Ecto neural progenitor cell (in vitro differentiated cells): ENCODE results near the gene RNF220.

ENCODE experiments used
- DNase-seq: peaks from one replicate; pipeline ENCODE4 v3.0.0-alpha.2; 2018; ENCODE audit warnings: low spot score

RNF220 gene

DNA sequence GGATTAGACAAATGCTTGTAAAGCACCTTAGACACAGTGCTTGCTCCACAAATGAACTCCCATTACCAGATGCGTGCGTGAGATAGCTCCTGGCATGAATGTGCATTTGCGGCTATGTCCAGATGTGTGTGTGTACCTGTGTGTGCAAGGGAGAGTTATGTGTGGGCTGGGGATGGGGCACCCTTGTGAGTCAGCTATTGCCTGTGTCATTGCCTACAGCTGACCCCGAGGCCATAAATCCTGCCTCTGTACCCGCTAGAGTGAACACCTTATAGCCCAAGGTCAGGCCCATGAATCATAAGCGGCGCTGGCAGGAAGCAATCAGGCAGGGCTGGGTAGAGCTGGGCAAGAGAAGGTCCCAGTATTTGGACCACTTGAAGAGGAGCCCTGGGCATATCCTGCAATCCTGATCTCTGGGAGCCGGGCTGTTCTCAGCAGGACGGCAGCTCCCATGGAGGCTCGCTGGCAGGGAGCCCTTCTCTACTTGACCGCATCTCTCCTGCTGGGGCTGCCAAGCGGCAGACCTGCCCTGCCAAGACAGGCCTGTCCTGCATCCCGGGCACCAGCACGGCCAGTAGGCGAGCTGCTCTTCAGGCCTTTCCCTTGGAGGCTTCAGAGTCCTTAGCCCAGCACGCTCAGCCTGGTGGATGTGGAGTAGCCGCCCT, 182.9 kb downstream of the RNF220 start:
- DNase-seq = no peak

DNA sequence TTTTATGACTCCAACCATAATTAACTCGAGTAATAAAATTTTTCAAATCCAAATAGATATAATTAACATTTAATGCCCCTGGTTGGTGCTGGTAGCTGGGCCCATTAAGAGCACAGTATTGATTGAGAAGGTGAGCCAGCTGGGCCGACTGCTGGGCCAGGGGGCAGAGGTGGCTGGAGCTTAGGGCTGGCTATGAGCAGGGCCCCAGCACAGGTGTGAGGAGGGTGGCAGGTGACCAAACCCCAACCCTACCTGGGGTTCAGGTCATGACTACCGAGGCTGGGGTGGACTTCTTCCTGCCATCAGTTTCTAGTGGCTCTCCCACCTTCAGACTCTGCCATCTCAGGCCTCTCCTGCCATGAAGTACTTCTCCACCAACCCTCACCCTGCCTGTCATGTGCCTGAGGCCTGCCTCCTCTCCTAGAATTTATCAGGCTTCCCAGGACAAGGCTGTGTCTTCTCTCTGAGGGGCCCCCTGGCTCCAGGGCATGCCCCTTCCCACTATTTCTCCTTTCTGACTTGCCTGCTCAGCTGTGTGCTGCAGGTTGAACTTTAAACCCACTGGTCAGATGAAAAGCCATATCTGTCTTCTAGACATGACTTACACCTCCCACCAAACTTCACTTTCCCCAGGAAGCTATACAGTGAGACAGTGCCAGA, 183.6 kb downstream of the RNF220 start:
- DNase-seq = no peak

DNA sequence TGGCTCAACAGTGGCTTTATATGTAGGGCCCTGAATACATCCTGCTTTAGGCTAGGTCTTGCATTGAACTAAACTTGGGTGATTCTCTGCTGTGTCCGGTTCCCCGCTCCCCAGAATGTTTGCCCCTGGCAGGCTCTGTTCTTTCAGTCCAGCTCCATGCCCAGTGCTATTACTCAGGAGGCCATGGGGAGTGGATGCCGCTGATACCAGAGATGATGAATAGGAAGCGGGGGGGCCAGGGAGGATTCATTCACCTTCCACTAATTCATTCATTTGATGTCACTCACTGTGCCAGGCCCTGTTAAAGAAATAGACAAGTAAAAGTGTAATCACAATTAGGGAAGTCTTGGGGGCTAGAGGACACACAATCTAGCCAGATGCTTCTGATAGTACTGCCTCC, 185.4 kb downstream of the RNF220 start:
- DNase-seq = no peak

DNA sequence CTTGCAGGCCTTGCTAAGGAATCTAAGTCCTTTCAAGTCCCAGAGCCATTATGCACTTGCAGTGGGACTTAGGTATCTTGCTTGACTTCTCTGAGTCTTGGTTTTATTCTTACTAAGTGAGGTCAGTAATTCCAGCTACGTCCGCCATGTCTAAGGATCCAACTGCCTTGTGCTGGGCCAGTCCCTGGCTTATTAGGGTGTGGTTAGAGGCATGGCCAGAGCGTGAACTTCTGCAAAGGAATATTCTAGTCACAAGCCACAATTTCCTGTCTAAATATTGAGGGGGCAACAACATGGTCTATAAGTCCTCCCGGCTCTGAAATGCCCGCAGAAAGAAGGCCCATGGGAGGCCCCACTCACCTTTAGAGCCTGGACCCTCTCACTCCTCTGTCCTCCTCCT, 186.3 kb downstream of the RNF220 start:
- DNase-seq = no peak

DNA sequence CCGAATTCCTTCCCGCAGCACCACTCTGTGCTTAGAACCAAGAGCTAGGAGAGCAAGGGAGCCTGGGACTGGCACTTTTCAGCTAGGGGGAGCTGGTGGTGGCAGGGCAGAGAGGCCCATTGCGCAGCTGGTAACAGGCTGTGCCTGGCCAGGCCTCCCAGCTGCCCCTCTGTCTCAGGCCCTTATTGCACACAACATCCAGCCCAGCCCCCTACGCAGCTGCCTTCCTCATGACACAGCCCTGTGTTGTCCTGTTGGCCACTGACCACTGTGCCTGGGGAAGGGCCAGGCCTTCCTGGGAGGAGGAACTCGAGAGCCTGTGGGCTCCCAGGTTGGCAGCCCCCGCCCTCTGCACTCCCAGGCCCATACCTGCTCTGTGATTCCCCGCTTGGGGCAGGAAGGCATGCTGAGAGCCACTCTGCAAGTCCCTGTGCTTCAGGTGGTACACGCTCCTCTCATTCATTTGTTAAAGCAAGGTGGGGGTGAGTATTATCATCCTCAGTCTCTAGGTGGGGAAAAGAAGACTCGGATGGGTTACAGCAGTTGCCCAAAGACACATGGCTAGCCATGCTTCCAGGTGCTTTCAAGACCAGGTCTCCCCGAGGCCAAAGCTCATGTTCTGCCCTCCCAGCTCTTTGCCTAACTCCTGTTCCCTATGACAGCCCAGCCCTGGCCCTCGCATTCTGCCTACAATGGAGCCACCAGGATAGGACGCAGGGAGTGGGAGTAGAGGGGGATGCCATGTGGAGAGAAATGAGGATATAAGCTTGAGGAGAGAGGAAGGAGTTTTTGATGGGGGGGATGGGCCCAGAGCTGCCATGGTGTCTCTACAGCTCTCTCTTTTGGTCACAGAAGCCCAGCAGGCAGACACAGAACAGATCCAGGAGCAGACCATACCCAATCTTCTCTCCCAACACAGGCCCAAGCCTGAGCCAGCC, 187.4 kb downstream of the RNF220 start:
- DNase-seq = no peak

DNA sequence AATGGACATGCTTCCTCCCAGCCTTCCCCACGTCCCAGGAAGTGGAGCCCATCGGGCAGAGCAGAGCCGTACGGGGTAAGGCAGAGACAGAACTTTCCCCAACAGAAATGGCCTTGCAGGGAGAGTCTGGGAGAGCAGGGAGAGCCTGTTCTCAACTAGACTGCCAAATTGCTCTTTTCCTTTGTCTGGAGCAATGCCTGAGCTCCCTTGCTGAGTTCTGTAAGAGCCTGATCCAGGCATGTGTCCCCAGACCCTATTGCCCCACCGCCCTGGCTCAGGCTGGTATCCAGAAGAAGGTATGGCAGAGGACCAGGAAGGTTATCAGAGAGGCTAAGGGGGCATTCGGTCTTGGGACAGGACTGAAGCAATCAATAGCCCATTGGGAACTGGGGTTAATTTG, 189.3 kb downstream of the RNF220 start:
- no peak for DNase-seq

DNA sequence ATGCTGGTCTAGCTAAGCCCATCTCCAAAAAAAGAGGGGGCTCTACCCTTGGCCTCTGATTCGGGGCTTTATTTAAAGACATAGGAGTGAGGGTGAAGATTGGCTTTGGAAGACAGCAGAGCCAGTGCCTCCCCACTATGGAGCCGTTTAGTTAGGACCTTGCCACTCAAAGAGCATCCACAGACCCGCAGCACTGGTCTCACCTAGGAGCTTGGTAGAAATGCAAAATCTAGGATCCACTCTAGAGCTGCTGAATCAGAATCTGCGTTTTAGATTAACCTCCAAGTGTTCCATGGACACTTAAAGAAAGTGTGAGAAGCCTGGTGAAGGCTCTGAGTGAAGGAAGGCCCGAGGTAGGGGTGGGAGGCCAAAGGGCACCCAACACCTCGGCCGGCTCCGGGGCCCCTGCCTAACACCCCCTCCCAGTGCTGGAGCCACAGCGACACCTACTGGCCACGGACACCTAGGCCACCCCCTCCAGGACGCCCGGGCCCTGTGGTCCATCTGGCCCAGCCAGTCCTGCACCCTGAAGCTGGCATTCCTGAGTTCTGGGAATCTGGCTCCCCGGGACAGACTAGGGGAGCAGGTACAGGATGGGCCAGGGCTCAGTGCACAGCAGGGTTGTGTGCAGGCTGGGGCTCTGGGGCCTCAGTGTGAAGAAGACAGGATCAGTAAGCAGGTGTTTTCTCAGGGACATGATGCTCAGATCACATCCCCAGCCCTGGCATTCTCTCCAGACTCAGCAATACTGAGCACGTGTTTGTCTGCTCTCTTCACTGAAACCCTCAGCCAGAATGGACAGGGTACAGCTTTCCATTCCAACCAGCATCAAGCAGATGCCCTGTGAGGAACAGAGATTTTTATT, 190.0 kb downstream of the RNF220 start:
- peak; percentile 90 for DNase-seq

DNA sequence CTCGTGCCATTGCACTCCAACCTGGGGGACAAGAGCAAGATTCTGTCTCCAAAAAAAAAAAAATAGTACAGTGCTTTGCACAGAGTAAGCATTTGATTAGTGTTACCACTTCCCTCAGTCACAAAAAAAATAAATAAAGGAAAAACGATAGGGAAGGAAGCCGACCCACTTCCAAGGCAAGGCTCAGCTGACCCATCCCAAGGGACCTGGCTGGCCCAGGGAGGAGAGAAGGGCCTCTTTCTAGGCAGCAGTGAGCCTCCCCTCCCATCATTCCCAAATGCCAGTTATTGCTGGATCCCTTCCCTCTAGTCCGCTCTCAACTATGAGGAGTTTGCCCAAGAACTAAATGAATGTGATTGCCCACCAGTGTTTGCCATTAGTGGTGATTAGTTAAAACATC, 191.5 kb downstream of the RNF220 start:
- no peak for DNase-seq

DNA sequence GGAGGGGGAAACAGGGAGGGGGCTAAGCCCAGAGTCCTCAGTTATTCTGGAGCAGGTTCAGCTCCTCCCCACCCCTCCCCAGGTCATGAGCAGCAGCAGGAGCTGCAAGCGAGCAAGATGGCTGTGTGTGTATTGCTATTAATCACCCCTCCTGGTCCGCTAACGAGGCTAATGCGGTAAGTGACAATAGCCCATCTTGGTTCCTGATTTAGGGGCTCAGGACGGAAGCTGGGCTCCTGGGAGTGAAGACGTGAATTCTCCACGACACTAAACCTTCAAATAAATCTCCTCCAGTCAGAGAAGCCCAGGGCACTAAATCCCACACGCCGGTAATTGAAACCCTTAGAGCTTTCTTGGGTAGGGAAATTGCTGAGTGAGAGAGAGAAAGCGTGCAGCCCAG, 193.1 kb downstream of the RNF220 start:
- no peak for DNase-seq

DNA sequence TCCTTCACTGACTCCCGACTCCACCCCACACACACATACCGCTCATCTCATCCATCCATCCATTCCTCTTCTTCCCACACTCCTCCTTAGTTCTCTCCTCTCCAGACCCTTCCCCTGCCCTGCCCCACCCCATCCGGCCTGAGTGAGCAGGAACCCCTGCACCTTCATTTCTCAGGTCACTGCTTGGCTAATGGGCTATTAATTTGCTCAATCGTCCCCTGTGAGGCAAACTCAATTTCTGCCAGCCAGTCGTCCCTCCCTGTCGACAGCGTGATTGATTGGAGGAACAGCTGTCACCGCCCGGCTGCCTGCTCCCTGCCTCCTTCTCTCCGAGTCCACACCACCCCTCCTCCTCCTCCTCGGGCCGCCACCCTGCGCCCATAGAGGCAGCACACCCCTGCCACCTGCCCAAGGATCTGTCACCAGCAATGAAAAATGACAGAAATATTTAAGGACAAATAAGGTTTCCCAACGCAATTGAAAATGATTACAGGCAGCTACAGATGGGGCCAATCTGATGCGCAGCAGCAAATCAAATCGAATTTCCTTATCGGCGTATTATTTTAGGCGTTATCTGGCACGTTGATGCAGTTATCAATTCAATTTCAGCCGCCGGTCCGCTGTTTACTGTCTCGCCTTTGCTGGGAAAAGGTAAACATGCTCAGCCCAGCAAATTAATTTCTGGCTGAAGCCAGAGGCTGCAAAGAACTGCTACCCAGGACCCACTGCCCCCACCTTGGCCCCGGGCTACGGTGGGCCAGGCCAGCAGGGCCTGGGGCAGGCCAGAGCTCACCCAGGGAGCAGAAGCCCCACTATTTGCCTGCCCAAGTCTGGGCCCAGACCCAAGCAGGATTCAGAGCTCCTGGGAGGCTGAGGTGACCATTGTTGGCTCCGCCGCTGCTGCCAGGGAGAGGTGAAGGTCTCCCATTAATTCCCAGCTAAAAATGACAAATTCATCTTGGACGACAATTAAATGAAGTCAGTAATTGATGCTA, 197.9 kb downstream of the RNF220 start:
- no peak for DNase-seq

DNA sequence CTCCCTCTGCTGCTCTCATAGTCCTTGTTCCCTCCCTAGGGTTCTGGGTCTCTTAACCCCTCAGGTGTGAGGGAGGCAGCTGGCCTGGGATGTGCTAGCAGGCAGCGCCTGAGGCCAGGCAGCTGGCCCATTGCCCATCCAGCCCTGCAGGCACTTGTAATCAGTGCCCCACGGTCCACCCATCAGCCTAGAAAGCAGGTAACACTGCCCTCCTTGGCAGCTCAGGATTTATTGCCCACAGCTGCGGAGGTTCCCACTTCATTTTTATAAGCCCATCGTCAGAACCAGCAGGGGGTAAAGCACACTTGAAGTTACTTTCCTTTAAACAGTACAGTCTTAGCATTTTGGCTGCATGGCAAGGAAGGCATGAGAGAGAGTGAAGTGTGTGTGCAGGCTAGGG, 198.7 kb downstream of the RNF220 start:
- no peak for DNase-seq

DNA sequence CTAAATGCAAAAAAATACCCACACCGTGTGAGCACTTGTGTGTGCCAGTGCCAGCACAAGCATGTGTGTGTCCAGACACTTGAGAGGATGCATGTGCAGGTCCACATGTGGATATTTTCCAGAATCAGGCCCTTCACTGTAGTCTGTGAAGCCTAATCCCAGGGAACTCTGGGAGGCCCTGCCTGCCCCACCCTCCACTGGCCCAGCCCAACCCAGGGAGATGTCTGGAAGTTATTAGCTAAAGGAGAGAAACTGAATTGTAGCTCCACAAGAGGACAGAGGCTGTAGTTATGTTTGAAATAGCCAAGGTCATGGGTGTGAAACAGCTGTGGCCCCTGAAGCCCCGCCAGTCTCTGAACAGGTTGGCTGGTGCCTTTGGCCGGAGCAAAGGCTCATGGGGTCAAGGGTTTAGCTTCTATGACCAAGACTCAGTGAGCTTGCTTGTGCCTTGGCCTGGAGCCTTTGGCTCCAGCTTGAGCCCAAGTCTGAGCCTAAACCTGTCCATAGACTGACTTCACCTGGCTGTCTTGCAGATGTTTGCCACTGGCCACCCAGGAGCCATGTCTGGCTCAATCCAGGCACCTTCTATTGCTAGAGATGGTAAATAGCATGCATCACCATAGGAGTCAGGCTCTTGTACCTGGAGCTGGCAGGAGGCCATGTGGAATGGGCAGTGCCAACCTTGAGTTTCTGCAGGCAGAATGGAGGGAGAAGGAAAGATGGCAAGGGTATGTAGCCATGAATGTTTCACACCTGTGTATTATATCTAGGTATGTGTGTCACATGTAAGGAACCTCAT, 199.3 kb downstream of the RNF220 start:
- no peak for DNase-seq

DNA sequence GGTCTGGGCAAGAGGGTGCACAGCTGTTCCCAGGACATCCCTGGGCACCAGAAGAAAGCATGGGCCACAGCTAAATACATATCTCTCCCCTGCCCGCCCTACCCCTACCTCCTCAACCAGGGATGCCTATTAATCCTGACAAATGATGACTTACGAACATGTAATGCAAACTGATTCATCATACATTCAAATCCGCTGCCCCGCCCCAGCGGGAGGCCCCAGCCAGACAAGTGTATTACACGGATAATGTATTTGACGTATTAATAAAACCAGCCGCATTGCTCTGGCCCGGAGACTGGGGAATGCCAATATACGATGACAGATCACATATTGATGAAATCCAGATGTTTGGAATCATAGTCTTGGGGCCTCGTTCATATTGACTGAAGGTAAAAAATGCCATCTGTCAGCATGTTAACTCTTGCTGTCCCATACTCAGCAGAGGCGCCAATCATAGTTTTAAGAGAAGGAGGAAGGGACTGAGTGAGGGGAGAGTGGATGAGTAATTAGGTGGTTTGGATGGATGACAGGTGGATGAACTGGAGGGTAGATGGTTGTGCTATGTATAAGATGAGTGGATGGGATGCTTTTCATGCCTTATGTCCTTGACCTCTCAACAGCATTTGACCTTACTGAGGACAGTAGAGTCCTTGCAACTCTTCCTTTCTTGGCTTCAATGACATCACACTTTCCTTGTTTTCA, 201.0 kb downstream of the RNF220 start:
- DNase-seq = no peak

DNA sequence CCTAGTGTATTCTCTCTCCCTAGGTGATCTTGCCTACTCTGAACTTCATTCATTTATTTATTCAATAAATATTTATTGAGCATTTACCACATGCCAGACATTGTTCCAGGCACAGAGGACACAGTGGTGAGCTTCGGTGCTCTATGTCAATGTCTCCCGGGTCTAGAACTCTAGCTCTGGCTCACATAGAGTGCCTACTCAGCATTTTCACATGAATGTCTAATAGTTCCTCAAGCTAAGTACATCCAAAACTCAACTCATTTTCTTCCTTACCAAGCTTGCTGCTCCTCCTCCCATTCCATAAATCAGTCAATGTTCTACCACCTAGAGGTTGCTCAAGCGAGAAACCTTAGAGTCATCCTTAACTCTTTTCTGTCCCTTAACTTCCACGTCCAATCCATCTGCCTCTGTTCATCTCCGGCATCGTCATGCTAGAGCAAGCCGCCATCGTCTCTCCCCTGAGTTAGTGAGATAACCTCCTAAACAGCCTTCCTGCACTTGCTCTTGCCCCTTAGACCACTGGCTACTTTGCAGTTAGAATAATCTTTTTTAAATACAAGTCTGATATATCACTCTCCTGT, 201.7 kb downstream of the RNF220 start:
- DNase-seq = no peak

DNA sequence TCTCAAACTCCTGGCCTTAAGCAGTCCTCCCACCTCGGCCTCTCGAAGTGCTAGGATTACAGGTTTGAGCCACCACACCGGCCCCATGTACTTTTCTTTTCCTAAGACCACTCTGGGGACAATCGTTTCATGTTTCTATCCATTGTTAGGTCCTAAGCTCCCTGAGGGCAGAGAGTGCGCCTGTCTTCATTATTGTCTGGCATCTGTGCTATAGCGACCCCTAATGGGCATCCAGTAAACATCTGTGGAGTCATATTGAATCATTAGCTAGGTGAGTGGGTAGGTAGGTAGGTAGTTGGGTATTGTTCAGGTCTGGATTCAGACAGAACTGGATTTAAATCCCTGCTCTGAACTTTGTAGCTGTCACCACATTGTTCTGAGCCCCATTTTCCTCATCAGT, 203.1 kb downstream of the RNF220 start:
- DNase-seq = no peak

DNA sequence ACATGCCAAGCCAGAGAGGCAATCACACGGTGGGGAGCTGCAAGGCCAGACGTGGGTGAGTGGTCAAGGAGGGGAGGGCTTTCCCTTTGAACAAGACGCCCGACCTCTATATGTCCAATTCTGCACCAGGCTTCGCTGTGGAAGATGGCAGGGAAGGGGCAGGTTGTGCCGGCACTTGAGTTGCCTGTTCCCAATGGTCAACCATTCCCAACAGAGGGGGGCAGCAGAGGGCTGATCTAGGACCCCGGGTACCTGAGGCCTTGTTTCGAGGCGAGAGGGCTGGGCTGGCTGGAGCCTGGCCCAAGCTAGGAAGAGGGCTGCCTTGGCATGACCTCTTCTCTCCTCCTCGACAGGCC, 204.3 kb downstream of the RNF220 start:
- peak; percentile 79 for DNase-seq

DNA sequence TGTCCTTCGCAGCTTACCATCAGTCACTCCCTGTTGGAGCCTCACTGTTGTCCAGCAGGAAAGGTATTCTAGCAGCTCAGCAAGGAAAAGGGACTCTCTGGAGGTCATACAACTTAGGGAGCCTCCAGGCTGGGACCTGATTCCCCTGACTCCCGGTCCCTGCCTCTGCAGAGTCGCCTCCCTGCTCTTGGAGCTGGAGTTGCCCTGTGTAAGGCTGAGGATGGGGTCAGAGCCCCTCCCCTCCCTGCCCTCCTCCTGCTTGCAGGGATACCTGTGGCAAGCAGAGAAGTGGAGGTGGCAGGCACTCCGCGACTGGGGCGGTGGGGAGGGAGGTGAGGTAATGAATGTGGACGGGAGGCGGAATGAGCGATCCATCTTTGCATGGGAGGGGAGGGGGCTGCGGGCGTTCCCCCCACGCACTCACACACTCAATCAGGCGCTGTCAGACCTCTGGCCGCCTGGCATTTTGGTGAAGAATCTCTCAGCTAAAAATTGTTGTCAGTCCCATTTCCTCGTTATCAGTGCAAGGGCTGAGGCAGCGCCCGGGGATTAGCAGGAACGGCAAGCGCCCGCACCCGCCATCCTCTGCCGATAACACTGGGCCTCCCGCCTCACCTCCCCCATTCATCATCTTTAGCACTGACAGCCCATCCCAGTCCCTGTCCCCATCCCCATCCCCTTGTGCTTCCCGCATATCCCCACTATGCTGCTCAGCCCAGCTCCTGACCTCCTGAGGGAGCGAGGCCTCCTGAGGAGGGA, 204.9 kb downstream of the RNF220 start:
- no peak for DNase-seq

DNA sequence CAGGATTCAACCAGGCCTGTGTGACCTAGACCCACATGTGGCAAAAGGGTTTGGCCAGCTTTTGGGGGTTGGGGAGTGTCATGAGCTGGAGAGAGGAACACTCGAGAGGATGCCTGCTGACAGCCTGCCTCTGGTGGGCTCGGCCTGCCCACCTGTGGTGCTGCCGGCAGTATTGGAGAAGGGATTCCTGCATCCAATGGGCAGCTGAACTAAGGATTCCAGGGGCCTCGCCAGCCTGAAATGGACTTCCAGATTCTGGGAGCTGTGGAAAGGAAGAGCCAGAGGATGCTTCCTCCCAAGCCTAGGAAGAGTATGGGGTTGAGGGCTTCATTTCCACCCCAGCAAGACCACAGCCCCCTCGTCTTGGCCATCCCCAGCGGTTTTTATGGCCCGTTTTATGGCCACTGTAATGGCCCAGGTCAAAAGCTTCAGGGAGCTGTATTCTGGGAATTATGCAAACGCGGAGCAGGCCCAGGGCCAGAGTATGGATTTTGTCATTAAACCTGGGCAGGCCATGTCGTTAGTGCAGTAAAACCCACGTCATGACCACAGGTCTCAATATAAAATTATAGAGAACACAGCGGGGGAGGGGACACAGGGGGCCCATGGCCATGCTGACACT, 205.6 kb downstream of the RNF220 start:
- no peak for DNase-seq
